HEK293 (cell line): ENCODE results near the gene COL13A1.

Experiments
- CTCF ChIA-PET: fragments of 350-600 bp; formaldehyde crosslinking; extraction: SDS; loops from one replicate; lab custom pipeline; 2021; ENCODE audit warnings: antibody characterized with exemption; lab: Yijun Ruan, JAX
- POLR2A ChIA-PET: fragments of 300-600 bp; formaldehyde crosslinking; extraction: SDS; loops from one replicate; lab custom pipeline; 2020; ENCODE audit warnings: antibody characterized with exemption, inconsistent platforms; lab: Yijun Ruan, JAX
- H3K27ac ChIP-seq: fragments of 200-500 bp; sonication (Bioruptor generic); 2 replicates; pipeline ENCODE4 v1.5.1; 2014; ENCODE audit warnings: low read depth, low read length, control low read depth, inconsistent platforms; ENCODE audit errors: extremely low read depth
- H3K36me3 ChIP-seq, 2 experiments: fragments of 200-500 bp in 1 of 2; sonication (Bioruptor generic) in 1 of 2; 1 replicate in 1 of 2; 2 replicates in 1 of 2; pipeline ENCODE4 v1.5.1; 2014 to 2017; ENCODE audit warnings: inconsistent platforms in 2 of 2, low read length in 2 of 2; ENCODE audit not compliant: control insufficient read depth in 2 of 2, insufficient read depth in 1 of 2
- H3K4me1 ChIP-seq: fragments of 200-500 bp; sonication (Bioruptor generic); 2 replicates; pipeline ENCODE4 v1.5.1; 2014; ENCODE audit warnings: mild to moderate bottlenecking, low read length, inconsistent platforms; ENCODE audit not compliant: control insufficient read depth, insufficient read depth
- H3K4me3 ChIP-seq: 2 replicates; pipeline ENCODE4 v1.5.1; 2011; ENCODE audit warnings: low read depth, mild to moderate bottlenecking, control low read depth, low read length, moderate library complexity
- H3K9me3 ChIP-seq: fragments of 200-500 bp; sonication (Bioruptor generic); 2 replicates; pipeline ENCODE4 v1.5.1; 2014; ENCODE audit warnings: low read depth, low read length, inconsistent platforms; ENCODE audit not compliant: control insufficient read depth, insufficient read depth
- CTCF ChIP-seq: fragments of 450-650 bp; formaldehyde crosslinking; IDR thresholded peaks from 2 replicates; pipeline ENCODE4 v1.5.1; 2016; ENCODE audit warnings: missing biosample characterization, missing genetic modification characterization
- GLI2 ChIP-seq: fragments of 450-650 bp; formaldehyde crosslinking; IDR thresholded peaks from 2 replicates; pipeline ENCODE4; 2017; ENCODE audit warnings: missing biosample characterization, missing genetic modification characterization, low read depth, borderline replicate concordance
- GLIS1 ChIP-seq: fragments of 450-650 bp; formaldehyde crosslinking; IDR thresholded peaks from 2 replicates; pipeline ENCODE4 v1.5.1; 2016; ENCODE audit warnings: missing biosample characterization, missing genetic modification characterization
- KLF17 ChIP-seq: fragments of 450-650 bp; formaldehyde crosslinking; IDR thresholded peaks from 2 replicates; pipeline ENCODE4 v1.5.1; 2016; ENCODE audit warnings: missing biosample characterization, missing genetic modification characterization
- MYNN ChIP-seq: fragments of 450-650 bp; formaldehyde crosslinking; IDR thresholded peaks from 2 replicates; pipeline ENCODE4 v1.5.1; 2016; ENCODE audit warnings: missing biosample characterization, missing genetic modification characterization, borderline replicate concordance
- ZBTB1 ChIP-seq: fragments of 450-650 bp; formaldehyde crosslinking; IDR thresholded peaks from 2 replicates; pipeline ENCODE4 v1.5.1; 2016; ENCODE audit warnings: missing biosample characterization, missing genetic modification characterization
- ZBTB6 ChIP-seq: fragments of 450-650 bp; formaldehyde crosslinking; IDR thresholded peaks from 2 replicates; pipeline ENCODE4 v1.5.1; 2017; ENCODE audit warnings: missing biosample characterization, missing genetic modification characterization
- ZFHX2 ChIP-seq: fragments of 450-650 bp; formaldehyde crosslinking; conservative IDR thresholded peaks from 2 replicates; pipeline ENCODE4 v1.5.1; 2016; ENCODE audit warnings: missing biosample characterization, missing genetic modification characterization
- ZFP41 ChIP-seq: fragments of 450-650 bp; formaldehyde crosslinking; IDR thresholded peaks from 2 replicates; pipeline ENCODE4 v1.5.1; 2016; ENCODE audit warnings: missing biosample characterization, missing genetic modification characterization, borderline replicate concordance
- ZFP69B ChIP-seq: fragments of 450-650 bp; formaldehyde crosslinking; IDR thresholded peaks from 2 replicates; pipeline ENCODE4 v1.5.1; 2016; ENCODE audit warnings: missing biosample characterization, missing genetic modification characterization
- ZNF10 ChIP-seq: fragments of 450-650 bp; formaldehyde crosslinking; IDR thresholded peaks from 2 replicates; pipeline ENCODE4 v1.5.1; 2017; ENCODE audit warnings: missing biosample characterization, missing genetic modification characterization
- ZNF157 ChIP-seq: fragments of 450-650 bp; formaldehyde crosslinking; IDR thresholded peaks from 2 replicates; pipeline ENCODE4 v1.5.1; 2016; ENCODE audit warnings: missing biosample characterization, missing genetic modification characterization
- ZNF16 ChIP-seq: fragments of 450-650 bp; formaldehyde crosslinking; IDR thresholded peaks from 2 replicates; pipeline ENCODE4 v1.5.1; 2016; ENCODE audit warnings: low read depth, missing biosample characterization, missing genetic modification characterization
- ZNF280C ChIP-seq: fragments of 450-650 bp; formaldehyde crosslinking; IDR thresholded peaks from 2 replicates; pipeline ENCODE4 v1.5.1; 2016; ENCODE audit warnings: missing biosample characterization, missing genetic modification characterization
- ZNF366 ChIP-seq: fragments of 450-650 bp; formaldehyde crosslinking; conservative IDR thresholded peaks from 2 replicates; pipeline ENCODE4 v1.5.1; 2016; ENCODE audit warnings: missing biosample characterization, missing genetic modification characterization
- ZNF518A ChIP-seq: fragments of 450-650 bp; formaldehyde crosslinking; conservative IDR thresholded peaks from 2 replicates; pipeline ENCODE4 v1.5.1; 2016; ENCODE audit warnings: low read depth, missing biosample characterization, missing genetic modification characterization
- ZNF530 ChIP-seq: fragments of 450-650 bp; formaldehyde crosslinking; IDR thresholded peaks from 2 replicates; pipeline ENCODE4 v1.5.1; 2016; ENCODE audit warnings: low read depth, missing biosample characterization, missing genetic modification characterization
- ZNF621 ChIP-seq: fragments of 450-650 bp; formaldehyde crosslinking; IDR thresholded peaks from 2 replicates; pipeline ENCODE4 v1.5.1; 2017; ENCODE audit warnings: missing biosample characterization, missing genetic modification characterization
- ZNF830 ChIP-seq: fragments of 450-650 bp; IDR thresholded peaks from 2 replicates; pipeline ENCODE4 v1.5.0; 2018; ENCODE audit warnings: missing biosample characterization, missing genetic modification characterization, low read depth, mild to moderate bottlenecking, moderate library complexity

COL13A1 gene

GRCh38 chr10:69888882-69889584, 87.3 kb downstream of the COL13A1 start:
- Histone ChIP-seq H3K4me1 (no peaks in the 10 kb centered on the region), H3K4me3 (no peak overlapping the region), H3K9me3 (no peaks in the 10 kb centered on the region), H3K36me3 (no peaks in the 10 kb centered on the region), H3K27ac (no peak overlapping the region)
- ChIA-PET POLR2A (no interaction called here), CTCF (interaction anchor here (1.1 to 1.5 kb wide), 2 partner anchors 9 to 25 kb away, joined by 3 read pairs; no protein-coding TSS in a partner anchor)
- TF ChIP-seq ZNF280C (no peak), ZFP69B (tag by site-specific recombination) (0 out of 2 replicates have a peak, but pooled peaks have one; percentile 35), ZNF157 (tag by site-specific recombination) (no peak), ZNF621 (tag by site-specific recombination) (no peak), ZFP41 (tag by site-specific recombination) (no peak)

- H3K9me3 ChIP-seq = no peaks in the 10 kb centered on the region
- TF ChIP-seq ZNF366 (tag by site-specific recombination) = no peak
- TF ChIP-seq MYNN (tag by site-specific recombination) = no peak
- no peak for TF ChIP-seq ZNF830 (tag by site-specific recombination)
- no peak for TF ChIP-seq KLF17 (tag by site-specific recombination)
- no peak for TF ChIP-seq ZNF530
- TF ChIP-seq ZNF518A (tag by site-specific recombination) = no peak
- no peak for TF ChIP-seq CTCF
- peak; percentile 21; the same call in 1 of the 2 replicates for TF ChIP-seq ZFHX2 (tag by site-specific recombination)
- no peak for TF ChIP-seq ZBTB1 (tag by site-specific recombination)
- no peak for TF ChIP-seq ZBTB6 (tag by site-specific recombination)
- no peak for TF ChIP-seq GLIS1 (tag by site-specific recombination)
- no peak for TF ChIP-seq ZNF16 (tag by site-specific recombination)
- no peak for TF ChIP-seq GLI2
- peak; percentile 74 for TF ChIP-seq ZNF10
- H3K4me3 ChIP-seq = no peak overlapping the region
- H3K36me3 ChIP-seq = no peaks in the 10 kb centered on the region
- ChIA-PET POLR2A (no interaction called here), CTCF (interaction anchor here (1.4 to 2.8 kb wide), 2 partner anchors 11 to 26 kb away, joined by 5 to 13 read pairs; no protein-coding TSS in a partner anchor)
- no peak overlapping the region for H3K27ac ChIP-seq
- H3K4me1 ChIP-seq = no peaks in the 10 kb centered on the region
These were observed 88.5 kb downstream of the COL13A1 start for GRCh38 chr10:69890065-69890847.
